Hepatocyte (in vitro differentiated cells): ENCODE results near the gene NEURL2. TPM values are rescaled to one million over a fixed set of nuclear protein-coding genes. Genes with fewer than 3 reads are reported as not detected.
"Not testable (repeated sequence)": the region's sequence is repeated elsewhere in the genome, so short reads cannot be mapped to it uniquely, and the experiment has no call there.

ENCODE experiments used
- DNase-seq: peaks from one replicate; pipeline ENCODE4 v3.0.0-alpha.2; 2016; ENCODE audit warnings: low spot score
- H2AFZ ChIP-seq: fragments of 200-600 bp; sonication (generic); 2 replicates; pipeline ENCODE4 v1.6.0; 2016; ENCODE audit warnings: antibody characterized with exemption, mild to moderate bottlenecking
- H3K27ac ChIP-seq: fragments of 200-600 bp; sonication (generic); 2 replicates; pipeline ENCODE4 v1.5.1; 2016; ENCODE audit warnings: mild to moderate bottlenecking
- H3K27me3 ChIP-seq: fragments of 200-600 bp; sonication (generic); 2 replicates; pipeline ENCODE4 v1.6.1; 2016
- H3K36me3 ChIP-seq: fragments of 200-600 bp; sonication (generic); replicated peaks from 2 replicates; pipeline ENCODE4 v1.5.1; 2016; ENCODE audit warnings: low read depth; ENCODE audit not compliant: insufficient read depth
- H3K4me1 ChIP-seq: fragments of 200-600 bp; sonication (generic); 2 replicates; pipeline ENCODE4 v1.5.1; 2016; ENCODE audit warnings: mild to moderate bottlenecking, moderate library complexity; ENCODE audit not compliant: insufficient read depth
- H3K4me2 ChIP-seq: fragments of 200-600 bp; sonication (generic); 2 replicates; pipeline ENCODE4 v1.6.0; 2016
- H3K4me3 ChIP-seq: fragments of 200-600 bp; sonication (generic); 2 replicates; pipeline ENCODE4 v1.5.1; 2016; ENCODE audit warnings: mild to moderate bottlenecking
- H3K79me2 ChIP-seq: fragments of 200-600 bp; sonication (generic); 2 replicates; pipeline ENCODE4 v1.6.0; 2017; ENCODE audit warnings: mild to moderate bottlenecking
- H3K9me2 ChIP-seq: fragments of 200-600 bp; sonication (generic); replicated peaks from 2 replicates; pipeline ENCODE4 v1.6.0; 2017; ENCODE audit warnings: mild to moderate bottlenecking; ENCODE audit not compliant: insufficient read depth
- H3K9me3 ChIP-seq: fragments of 200-600 bp; sonication (generic); 2 replicates; pipeline ENCODE4 v1.5.1; 2016; ENCODE audit warnings: low read depth, mild to moderate bottlenecking
- H4K20me1 ChIP-seq: fragments of 200-600 bp; sonication (generic); 2 replicates; pipeline ENCODE4 v1.6.0; 2016; ENCODE audit warnings: mild to moderate bottlenecking; ENCODE audit not compliant: insufficient read depth, poor library complexity, severe bottlenecking
- EZH2 ChIP-seq: fragments of 200-600 bp; sonication (generic); IDR thresholded peaks from 2 replicates; pipeline ENCODE4 v1.6.1; 2016; ENCODE audit warnings: antibody characterized with exemption, mild to moderate bottlenecking, borderline replicate concordance
- EZH2phosphoT487 ChIP-seq: fragments of 200-600 bp; sonication (generic); IDR thresholded peaks from one replicate; pipeline ENCODE4 v1.6.1; 2018; ENCODE audit warnings: antibody characterized with exemption, mild to moderate bottlenecking, low read depth, moderate library complexity; ENCODE audit not compliant: unreplicated experiment, severe bottlenecking
- WGBS: methylation state at CpG from one replicate; pipeline ENCODE4 v1.1.6; 2016; ENCODE audit warnings: low lambda C conversion rate; ENCODE audit errors: missing lambda C conversion rate; 5-methylcytosine and 5-hydroxymethylcytosine counted together
- polyA plus RNA-seq: library from polyadenylated mRNA; unstranded; fragments of >200 nt; fragmentation: Nextera tagmentation; extraction: Ambion mirVana; gene quantifications from 2 replicates; pipeline ENCODE4 v1.2.1, GENCODE V29; 2016
- total RNA-seq: library from RNA; depleted of rRNA; stranded (reverse); fragments of >200 nt; gene quantifications from 2 replicates; pipeline ENCODE4 v1.2.3, GENCODE V29; 2014
- TF ChIP-seq, protein P1 (sequence below): fragments of 200-600 bp; sonication (generic); IDR thresholded peaks from 2 replicates; pipeline ENCODE4 v1.5.1; 2016; ENCODE audit warnings: antibody characterized with exemption, mild to moderate bottlenecking; ENCODE audit not compliant: poor library complexity

Gene NEURL2
- total and polyA plus RNA-seq, 2 experiments from 2014 or later = 11.7 to 12.8 TPM

DNA sequence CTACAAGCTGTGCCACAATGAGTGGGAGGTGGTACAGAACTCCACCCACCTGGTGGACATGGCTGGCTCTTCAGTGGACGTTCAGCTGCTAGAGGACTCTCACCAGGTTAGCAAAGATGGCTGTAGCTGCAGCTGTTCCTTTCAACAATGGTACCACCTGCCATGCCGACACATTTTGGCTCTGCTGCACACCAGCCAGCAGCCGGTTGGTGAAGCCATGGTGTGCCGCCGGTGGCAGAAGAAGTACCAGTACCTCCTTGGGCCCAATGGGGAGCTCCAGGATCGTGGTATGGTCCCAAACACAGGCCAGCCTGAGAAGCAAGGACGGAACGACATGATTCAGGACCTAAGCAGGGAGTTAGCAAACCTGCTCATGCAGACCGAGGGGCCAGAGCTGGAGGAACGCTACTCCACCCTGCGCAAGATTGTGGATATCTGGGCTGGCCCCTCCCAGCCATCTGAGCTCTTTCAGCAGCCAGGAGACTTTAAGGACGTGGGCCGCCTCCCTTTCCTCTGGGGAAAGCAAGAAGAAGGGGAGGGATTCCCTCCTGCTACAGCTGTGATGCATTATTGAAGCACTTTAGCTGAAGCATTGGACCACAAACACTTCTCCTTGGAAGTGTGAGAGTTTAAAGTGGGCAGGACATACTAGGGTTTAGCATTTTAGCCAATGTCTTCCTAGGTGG lies 12.8 kb downstream of the NEURL2 start:
- WGBS = 88% methylated on average over 13 of the region's 13 CpGs
- TF ChIP-seq EZH2 = no peak
- no peak for TF ChIP-seq EZH2phosphoT487
- TF ChIP-seq, protein P1, sequence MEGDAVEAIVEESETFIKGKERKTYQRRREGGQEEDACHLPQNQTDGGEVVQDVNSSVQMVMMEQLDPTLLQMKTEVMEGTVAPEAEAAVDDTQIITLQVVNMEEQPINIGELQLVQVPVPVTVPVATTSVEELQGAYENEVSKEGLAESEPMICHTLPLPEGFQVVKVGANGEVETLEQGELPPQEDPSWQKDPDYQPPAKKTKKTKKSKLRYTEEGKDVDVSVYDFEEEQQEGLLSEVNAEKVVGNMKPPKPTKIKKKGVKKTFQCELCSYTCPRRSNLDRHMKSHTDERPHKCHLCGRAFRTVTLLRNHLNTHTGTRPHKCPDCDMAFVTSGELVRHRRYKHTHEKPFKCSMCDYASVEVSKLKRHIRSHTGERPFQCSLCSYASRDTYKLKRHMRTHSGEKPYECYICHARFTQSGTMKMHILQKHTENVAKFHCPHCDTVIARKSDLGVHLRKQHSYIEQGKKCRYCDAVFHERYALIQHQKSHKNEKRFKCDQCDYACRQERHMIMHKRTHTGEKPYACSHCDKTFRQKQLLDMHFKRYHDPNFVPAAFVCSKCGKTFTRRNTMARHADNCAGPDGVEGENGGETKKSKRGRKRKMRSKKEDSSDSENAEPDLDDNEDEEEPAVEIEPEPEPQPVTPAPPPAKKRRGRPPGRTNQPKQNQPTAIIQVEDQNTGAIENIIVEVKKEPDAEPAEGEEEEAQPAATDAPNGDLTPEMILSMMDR = no peak
- no peak for DNase-seq

DNA sequence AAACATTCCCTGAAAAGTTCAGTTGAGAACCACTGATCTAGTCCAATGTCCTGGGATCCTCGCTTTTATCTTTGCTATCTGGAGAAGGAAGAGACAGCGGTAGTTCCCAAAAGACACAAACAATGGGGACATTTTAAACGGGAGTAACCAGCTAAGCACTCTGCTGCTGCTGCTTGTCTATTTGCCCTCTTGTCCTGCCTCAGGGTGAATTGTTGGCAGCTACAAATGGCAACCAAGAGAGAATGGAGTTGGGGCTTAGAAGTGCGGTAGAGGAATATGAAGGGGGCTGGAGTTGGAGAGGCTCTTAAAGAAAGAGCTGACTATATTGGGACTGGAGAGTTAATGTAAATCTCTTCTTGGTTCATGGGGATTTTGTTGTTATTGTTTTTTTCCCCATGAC lies 16.4 kb downstream of the NEURL2 start:
- Histone ChIP-seq H2AFZ (no peak overlapping the region), H3K4me1 (no peaks in the 10 kb centered on the region), H4K20me1 (no peaks in the 10 kb centered on the region), H3K4me3 (no peak overlapping the region), H3K27ac (no peak overlapping the region), H3K36me3 (no peaks in the 10 kb centered on the region), H3K9me2 (no peaks in the 10 kb centered on the region), H3K27me3 (no peaks in the 10 kb centered on the region), H3K9me3 (no peaks in the 10 kb centered on the region), H3K79me2 (no peaks in the 10 kb centered on the region), H3K4me2 (no peak overlapping the region)
- no peak for DNase-seq
- 54% methylated on average over 4 of the region's 4 CpGs for WGBS
- TF ChIP-seq, protein P1 = no peak
- TF ChIP-seq EZH2 (no peak), EZH2phosphoT487 (no peak)

More for the DNA sequence above, 12.8 kb downstream of the NEURL2 start:
- H3K27ac ChIP-seq = no peak overlapping the region
- no peaks in the 10 kb centered on the region for H4K20me1 ChIP-seq
- H3K4me3 ChIP-seq = no peak overlapping the region
- no peak overlapping the region for H3K4me2 ChIP-seq
- H3K4me1 ChIP-seq = peaks cover 6% of the 10 kb centered on the region
- H3K9me3 ChIP-seq = no peaks in the 10 kb centered on the region
- no peaks in the 10 kb centered on the region for H3K36me3 ChIP-seq
- no peak overlapping the region for H2AFZ ChIP-seq
- no peaks in the 10 kb centered on the region for H3K27me3 ChIP-seq
- H3K79me2 ChIP-seq = peaks cover 16% of the 10 kb centered on the region
- no peaks in the 10 kb centered on the region for H3K9me2 ChIP-seq

DNA sequence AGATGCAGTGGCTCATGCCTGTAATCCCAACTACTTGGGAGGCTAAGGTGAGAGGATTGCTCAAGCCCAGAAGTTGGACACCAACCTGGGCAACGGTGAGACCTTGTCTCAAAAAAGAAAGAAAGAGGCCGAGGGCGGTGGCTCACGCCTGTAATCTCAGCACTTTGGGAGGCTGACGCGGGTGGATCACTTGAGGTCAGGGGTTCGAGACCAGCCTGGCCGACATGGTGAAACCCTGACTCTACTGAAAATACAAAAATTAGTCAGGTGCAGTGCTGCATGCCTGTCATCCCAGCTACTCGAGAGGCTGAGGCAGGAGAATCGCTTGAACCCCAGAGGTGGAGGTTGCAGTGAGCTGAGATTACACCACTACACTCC lies 16.9 kb downstream of the NEURL2 start:
- H3K4me1 ChIP-seq, H2AFZ ChIP-seq, H3K9me3 ChIP-seq, H3K79me2 ChIP-seq, H3K4me2 ChIP-seq, DNase-seq, H3K27me3 ChIP-seq, H3K36me3 ChIP-seq, H3K4me3 ChIP-seq, H3K27ac ChIP-seq, H4K20me1 ChIP-seq, H3K9me2 ChIP-seq: not testable (repeated sequence)
- WGBS = 97% methylated on average over 10 of the region's 10 CpGs

DNA sequence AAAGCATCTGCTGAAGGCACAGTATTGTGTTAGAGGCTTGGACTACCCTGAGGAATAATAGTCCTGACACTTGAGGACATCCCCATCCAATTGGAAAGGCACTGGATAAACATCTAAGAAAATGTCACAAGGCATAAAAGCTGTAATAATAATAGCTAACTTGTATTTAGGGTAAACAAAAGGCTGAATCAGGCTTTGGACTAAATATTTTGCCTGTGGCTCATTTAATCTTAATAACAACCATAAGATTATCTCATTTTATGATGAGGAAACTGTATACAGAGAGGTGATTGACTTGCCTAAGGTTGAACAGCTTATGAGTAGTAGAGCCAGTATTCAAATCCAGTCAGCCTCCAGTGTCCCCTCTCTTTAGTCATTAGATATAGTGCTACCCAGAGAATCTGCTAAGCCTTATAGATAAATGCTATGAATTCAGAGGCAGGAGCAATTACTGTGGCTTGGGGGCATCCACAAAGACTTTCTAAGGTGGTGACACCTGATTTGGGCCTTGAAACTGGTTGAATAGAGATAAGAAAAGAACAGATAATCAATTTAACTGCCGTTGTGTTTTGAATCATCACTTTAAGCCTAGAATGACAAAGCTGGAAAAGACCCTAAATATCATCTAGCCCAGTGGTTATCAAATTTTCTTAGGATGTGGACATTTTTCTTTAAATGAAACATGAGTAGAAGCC lies 17.5 kb downstream of the NEURL2 start:
- H3K27me3 ChIP-seq = no peaks in the 10 kb centered on the region
- no peak for DNase-seq
- H3K4me3 ChIP-seq = no peak overlapping the region
- H4K20me1 ChIP-seq = no peaks in the 10 kb centered on the region
- H3K36me3 ChIP-seq = no peaks in the 10 kb centered on the region
- H3K4me2 ChIP-seq = no peak overlapping the region
- WGBS = 44% methylated on average over 1 of the region's 1 CpG
- H3K79me2 ChIP-seq = no peaks in the 10 kb centered on the region
- H3K4me1 ChIP-seq = no peaks in the 10 kb centered on the region
- no peak overlapping the region for H3K27ac ChIP-seq
- no peaks in the 10 kb centered on the region for H3K9me2 ChIP-seq
- H3K9me3 ChIP-seq = no peaks in the 10 kb centered on the region
- H2AFZ ChIP-seq = no peak overlapping the region
- TF ChIP-seq EZH2 = no peak
- TF ChIP-seq EZH2phosphoT487 = no peak
- TF ChIP-seq, protein P1 = no peak
